Naive thymus-derived CD8-positive, alpha-beta T cell (primary cell): Measurements from ENCODE around the gene IL22RA1. TPM values are rescaled to one million over a fixed set of nuclear protein-coding genes. Genes with fewer than 3 reads are reported as not detected.
A peak's percentile ranks its signal among the peaks of the same experiment; 100 is the strongest.

Experiments
- ATAC-seq, 2 donors: fragments of 150-1000 bp; cut with Tn5 transposase in 1 of 2; sonication (Bioruptor Pico), chemical (Tn5 transposase) in 1 of 2; 1 replicate in 1 of 2; 2 replicates in 1 of 2; pipeline ENCODE4 v1.10.0; 2021; ENCODE audit warnings: mild to moderate bottlenecking in 2 of 2, moderate library complexity in 2 of 2
- POLR2A ChIA-PET: fragments of 350-600 bp; sonication (Branson Sonifier 250); formaldehyde crosslinking; loops from one replicate; lab custom pipeline; 2021; ENCODE audit warnings: antibody characterized with exemption; lab: Charles Lee
- DNase-seq, 10 donors: peaks; one replicate each; pipeline versions ENCODE4 v3.0.0 to v3.0.0-alpha.2; 2020 to 2022
- H3K27ac Mint-ChIP-seq, 10 donors: one replicate each; pipeline ENCODE4 v1.8.0; 2020 to 2022; ENCODE audit warnings: mild to moderate bottlenecking in 10 of 10, mixed read lengths in 10 of 10, moderate library complexity in 4 of 10, inconsistent platforms in 1 of 10
- H3K27me3 Mint-ChIP-seq, 5 donors: one replicate each; pipeline ENCODE4 v1.8.0; 2021 to 2022; ENCODE audit warnings: mixed read lengths in 5 of 5
- H3K36me3 Mint-ChIP-seq, 3 donors: one replicate each; pipeline ENCODE4 v1.8.0; 2020 to 2022; ENCODE audit warnings: mixed read lengths in 3 of 3, mild to moderate bottlenecking in 2 of 3, inconsistent platforms in 1 of 3
- H3K4me1 Mint-ChIP-seq, 4 donors: one replicate each; pipeline ENCODE4 v1.8.0; 2021 to 2022; ENCODE audit warnings: mixed read lengths in 4 of 4
- H3K4me3 Mint-ChIP-seq, 10 donors: one replicate each; pipeline ENCODE4 v1.8.0; 2020 to 2022; ENCODE audit warnings: mild to moderate bottlenecking in 10 of 10, mixed read lengths in 10 of 10, moderate library complexity in 6 of 10, inconsistent platforms in 1 of 10
- H3K9me3 Mint-ChIP-seq, 9 donors: one replicate each; pipeline ENCODE4 v1.8.0; 2020 to 2022; ENCODE audit warnings: mixed read lengths in 9 of 9, mild to moderate bottlenecking in 3 of 9, inconsistent platforms in 1 of 9, moderate library complexity in 1 of 9
- polyA plus RNA-seq, 3 donors: library from polyadenylated mRNA; unstranded; fragments of 300-500 nt; fragmentation: Illumina TruSeq; gene quantifications; one replicate each; pipeline ENCODE4 v1.2.3, GENCODE V29; 2021
- total RNA-seq, 8 experiments: library from RNA in 2 of 8; stranded (reverse) in 2 of 8; gene quantifications; one replicate each; pipeline ENCODE4 v1.2.3 and lab custom pipeline; 2021 to 2026

Gene IL22RA1
- total and polyA plus RNA-seq, 5 experiments from 2014 or later: not detected

GRCh38 chr1:24108334-24109165 lies 34.4 kb downstream of the IL22RA1 start:
- Mint-ChIP-seq H3K27ac (no peak overlapping the region), H3K27me3 (peaks cover 0 to 12% (median 3%) of the 10 kb centered on the region in 5 donors), H3K36me3 (no peaks in the 10 kb centered on the region), H3K9me3 (no peaks in the 10 kb centered on the region), H3K4me1 (peaks cover 0 to 10% (median 7%) of the 10 kb centered on the region in 4 donors), H3K4me3 (no peak overlapping the region)
- ATAC-seq (no peak), DNase-seq (no peak)
- POLR2A ChIA-PET: interaction anchor here (0.6 kb wide), 1 partner anchor 363 kb away, joined by 3 read pairs; no protein-coding TSS in a partner anchor

GRCh38 chr1:24107462-24108138 lies 35.3 kb downstream of the IL22RA1 start:
- peak overlapping the region in 1 of 10 donors; percentile 28 for H3K27ac Mint-ChIP-seq
- ATAC-seq (no peak), DNase-seq (no peak)
- peaks cover 0 to 5% (median 4%) of the 10 kb centered on the region in 4 donors for H3K4me1 Mint-ChIP-seq
- no peaks in the 10 kb centered on the region for H3K9me3 Mint-ChIP-seq
- no peak overlapping the region for H3K4me3 Mint-ChIP-seq
- peaks cover 0 to 5% (median 0%) of the 10 kb centered on the region in 5 donors for H3K27me3 Mint-ChIP-seq
- no peaks in the 10 kb centered on the region for H3K36me3 Mint-ChIP-seq
- POLR2A ChIA-PET: no interaction called here

GRCh38 chr1:24105368-24106160 lies 37.4 kb downstream of the IL22RA1 start:
- Mint-ChIP-seq H3K9me3 (no peaks in the 10 kb centered on the region), H3K36me3 (no peaks in the 10 kb centered on the region), H3K27me3 (peaks cover 0 to 2% (median 0%) of the 10 kb centered on the region in 5 donors), H3K27ac (no peak overlapping the region), H3K4me1 (no peaks in the 10 kb centered on the region), H3K4me3 (no peak overlapping the region)
- ATAC-seq: no peak
- POLR2A ChIA-PET: no interaction called here
- DNase-seq: no peak

- no peaks in the 10 kb centered on the region for H3K9me3 Mint-ChIP-seq
- no peak for DNase-seq
- POLR2A ChIA-PET: no interaction called here
- H3K4me1 Mint-ChIP-seq: no peaks in the 10 kb centered on the region
- no peaks in the 10 kb centered on the region for H3K36me3 Mint-ChIP-seq
- H3K27ac Mint-ChIP-seq: no peak overlapping the region
- no peak for ATAC-seq
- no peak overlapping the region for H3K4me3 Mint-ChIP-seq
- peaks cover 0 to 2% (median 0%) of the 10 kb centered on the region in 5 donors for H3K27me3 Mint-ChIP-seq
Observed at GRCh38 chr1:24104854-24105253, 38.1 kb downstream of the IL22RA1 start.

- H3K36me3 Mint-ChIP-seq: no peaks in the 10 kb centered on the region
- DNase-seq: no peak
- POLR2A ChIA-PET: no interaction called here
- no peak overlapping the region for H3K4me3 Mint-ChIP-seq
- no peak overlapping the region for H3K27ac Mint-ChIP-seq
- H3K9me3 Mint-ChIP-seq: no peaks in the 10 kb centered on the region
- H3K27me3 Mint-ChIP-seq: peaks cover 0 to 2% (median 0%) of the 10 kb centered on the region in 5 donors
- no peak for ATAC-seq
- H3K4me1 Mint-ChIP-seq: no peaks in the 10 kb centered on the region
Observed at GRCh38 chr1:24103879-24104278, 39.1 kb downstream of the IL22RA1 start.

- ATAC-seq (no peak), DNase-seq (no peak)
- no peak overlapping the region for H3K27ac Mint-ChIP-seq
- H3K9me3 Mint-ChIP-seq: no peaks in the 10 kb centered on the region
- H3K4me1 Mint-ChIP-seq: no peaks in the 10 kb centered on the region
- peaks cover 0 to 2% (median 0%) of the 10 kb centered on the region in 5 donors for H3K27me3 Mint-ChIP-seq
- no peaks in the 10 kb centered on the region for H3K36me3 Mint-ChIP-seq
- POLR2A ChIA-PET: no interaction called here
- H3K4me3 Mint-ChIP-seq: no peak overlapping the region
Observed at GRCh38 chr1:24103408-24103807, 39.5 kb downstream of the IL22RA1 start.

GRCh38 chr1:24102961-24103360 lies 40.0 kb downstream of the IL22RA1 start:
- no peaks in the 10 kb centered on the region for H3K36me3 Mint-ChIP-seq
- no peak overlapping the region for H3K4me3 Mint-ChIP-seq
- no peaks in the 10 kb centered on the region for H3K4me1 Mint-ChIP-seq
- POLR2A ChIA-PET: no interaction called here
- H3K27ac Mint-ChIP-seq: no peak overlapping the region
- H3K9me3 Mint-ChIP-seq: no peaks in the 10 kb centered on the region
- DNase-seq (no peak), ATAC-seq (no peak)
- H3K27me3 Mint-ChIP-seq: peaks cover 0 to 2% (median 0%) of the 10 kb centered on the region in 5 donors

- no peak overlapping the region for H3K4me3 Mint-ChIP-seq
- ATAC-seq (no peak), DNase-seq (no peak)
- H3K27ac Mint-ChIP-seq: no peak overlapping the region
- H3K27me3 Mint-ChIP-seq: peaks cover 0 to 2% (median 0%) of the 10 kb centered on the region in 5 donors
- no peaks in the 10 kb centered on the region for H3K36me3 Mint-ChIP-seq
- POLR2A ChIA-PET: no interaction called here
- H3K4me1 Mint-ChIP-seq: no peaks in the 10 kb centered on the region
- no peaks in the 10 kb centered on the region for H3K9me3 Mint-ChIP-seq
Observed at GRCh38 chr1:24101796-24102586, 40.9 kb downstream of the IL22RA1 start.

GRCh38 chr1:24100945-24101737 lies 41.8 kb downstream of the IL22RA1 start:
- no peak overlapping the region for H3K4me3 Mint-ChIP-seq
- POLR2A ChIA-PET: no interaction called here
- no peaks in the 10 kb centered on the region for H3K36me3 Mint-ChIP-seq
- H3K9me3 Mint-ChIP-seq: no peaks in the 10 kb centered on the region
- ATAC-seq (no peak), DNase-seq (no peak)
- H3K27ac Mint-ChIP-seq: no peak overlapping the region
- H3K27me3 Mint-ChIP-seq: peaks cover 0 to 3% (median 0%) of the 10 kb centered on the region in 5 donors
- no peaks in the 10 kb centered on the region for H3K4me1 Mint-ChIP-seq

- Mint-ChIP-seq H3K36me3 (no peaks in the 10 kb centered on the region), H3K4me3 (no peak overlapping the region), H3K4me1 (no peaks in the 10 kb centered on the region), H3K27me3 (peaks cover 0 to 7% (median 4%) of the 10 kb centered on the region in 5 donors), H3K27ac (no peak overlapping the region), H3K9me3 (no peaks in the 10 kb centered on the region)
- no peak for ATAC-seq
- POLR2A ChIA-PET: no interaction called here
- no peak for DNase-seq
Observed at GRCh38 chr1:24098943-24099638, 43.8 kb downstream of the IL22RA1 start.

GRCh38 chr1:24098102-24098501 lies 44.8 kb downstream of the IL22RA1 start:
- DNase-seq: no peak
- Mint-ChIP-seq H3K27me3 (peaks cover 0 to 7% (median 4%) of the 10 kb centered on the region in 5 donors), H3K27ac (no peak overlapping the region), H3K4me3 (no peak overlapping the region), H3K4me1 (no peaks in the 10 kb centered on the region), H3K9me3 (no peaks in the 10 kb centered on the region), H3K36me3 (no peaks in the 10 kb centered on the region)
- POLR2A ChIA-PET: no interaction called here
- ATAC-seq: no peak
